Uterus (tissue), 2 donors: ENCODE data around the gene RPS14.

ENCODE experiments used
- POLR2A ChIP-seq, 2 donors: fragments of 450-650 bp; IDR thresholded peaks; one replicate each; pipeline ENCODE4 v1.6.1; 2016; ENCODE audit warnings: antibody characterized with exemption in 2 of 2, mild to moderate bottlenecking in 1 of 2, moderate library complexity in 1 of 2
- TF ChIP-seq, protein P1 (sequence below), 4 experiments: fragments of 200-600 bp in 2 of 4; fragments of 450-650 bp in 2 of 4; sonication (generic) in 2 of 4; IDR thresholded peaks; one replicate each; pipeline ENCODE4 v1.5.1; 2016 to 2019; ENCODE audit warnings: antibody characterized with exemption in 4 of 4, mild to moderate bottlenecking in 2 of 4, moderate library complexity in 1 of 4

DNA sequence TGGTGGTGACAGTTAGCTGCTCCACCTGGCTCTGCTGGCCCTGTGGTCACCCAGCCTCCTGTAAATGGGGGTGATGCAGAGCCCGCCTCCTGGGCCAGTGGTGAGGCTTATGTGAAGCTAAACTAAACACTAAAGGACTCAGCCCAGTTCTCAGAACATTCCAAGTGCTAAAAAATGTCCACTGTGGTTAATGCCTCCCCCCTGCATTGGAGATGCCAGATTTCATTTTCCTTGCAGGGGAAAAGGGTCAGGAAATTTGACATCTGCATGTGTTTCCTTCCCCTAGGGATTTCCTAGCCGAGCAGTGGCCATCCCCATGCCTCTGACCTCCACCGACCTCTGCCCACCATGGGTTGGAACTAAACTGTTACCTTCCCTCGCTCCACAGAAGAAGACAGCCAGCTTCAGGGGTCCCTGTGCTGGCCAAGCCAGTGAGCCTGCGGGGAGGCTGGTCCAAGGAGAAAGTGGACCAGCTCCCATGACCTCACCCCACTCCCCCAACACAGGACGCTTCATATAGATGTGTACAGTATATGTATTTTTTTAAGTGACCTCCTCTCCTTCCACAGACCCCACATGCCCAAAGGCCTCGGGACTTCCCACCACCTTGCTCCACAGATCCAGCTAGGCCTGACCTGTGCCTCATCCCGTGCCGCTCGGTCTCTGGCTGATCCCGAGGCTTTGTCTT, 49.9 kb downstream of the RPS14 start:
- no peak for TF ChIP-seq POLR2A (IDR thresholded peaks at IDR 0.05)
- TF ChIP-seq, protein P1, sequence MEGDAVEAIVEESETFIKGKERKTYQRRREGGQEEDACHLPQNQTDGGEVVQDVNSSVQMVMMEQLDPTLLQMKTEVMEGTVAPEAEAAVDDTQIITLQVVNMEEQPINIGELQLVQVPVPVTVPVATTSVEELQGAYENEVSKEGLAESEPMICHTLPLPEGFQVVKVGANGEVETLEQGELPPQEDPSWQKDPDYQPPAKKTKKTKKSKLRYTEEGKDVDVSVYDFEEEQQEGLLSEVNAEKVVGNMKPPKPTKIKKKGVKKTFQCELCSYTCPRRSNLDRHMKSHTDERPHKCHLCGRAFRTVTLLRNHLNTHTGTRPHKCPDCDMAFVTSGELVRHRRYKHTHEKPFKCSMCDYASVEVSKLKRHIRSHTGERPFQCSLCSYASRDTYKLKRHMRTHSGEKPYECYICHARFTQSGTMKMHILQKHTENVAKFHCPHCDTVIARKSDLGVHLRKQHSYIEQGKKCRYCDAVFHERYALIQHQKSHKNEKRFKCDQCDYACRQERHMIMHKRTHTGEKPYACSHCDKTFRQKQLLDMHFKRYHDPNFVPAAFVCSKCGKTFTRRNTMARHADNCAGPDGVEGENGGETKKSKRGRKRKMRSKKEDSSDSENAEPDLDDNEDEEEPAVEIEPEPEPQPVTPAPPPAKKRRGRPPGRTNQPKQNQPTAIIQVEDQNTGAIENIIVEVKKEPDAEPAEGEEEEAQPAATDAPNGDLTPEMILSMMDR (IDR thresholded peaks at IDR 0.05): no peak
